NCI-H2171 (cell line): ENCODE measurements around the gene STK10.

Source experiments
- DNase-seq: peaks from one replicate; lab custom pipeline; 2025; lab: John Stamatoyannopoulos, UW

Gene STK10

GRCh38 chr5:172089298-172090117, 98.5 kb downstream of the STK10 start:
- no peak for DNase-seq

- no peak for DNase-seq
Observed at GRCh38 chr5:172088801-172089200, 99.2 kb downstream of the STK10 start.

GRCh38 chr5:172086194-172086975, 101.6 kb downstream of the STK10 start:
- no peak for DNase-seq

GRCh38 chr5:172085738-172086137, 102.3 kb downstream of the STK10 start:
- no peak for DNase-seq

- DNase-seq: no peak
Observed at GRCh38 chr5:172082180-172082579, 105.8 kb downstream of the STK10 start.

GRCh38 chr5:172079876-172080275, 108.1 kb downstream of the STK10 start:
- no peak for DNase-seq

- no peak for DNase-seq
Observed at GRCh38 chr5:172078726-172079345, 109.2 kb downstream of the STK10 start.

GRCh38 chr5:172077664-172078425, 110.2 kb downstream of the STK10 start:
- DNase-seq: no peak

GRCh38 chr5:172076761-172077244, 111.2 kb downstream of the STK10 start:
- no peak for DNase-seq

- no peak for DNase-seq
Observed at GRCh38 chr5:172075656-172076055, 112.4 kb downstream of the STK10 start.

- DNase-seq: no peak
Observed at GRCh38 chr5:172074896-172075295, 113.1 kb downstream of the STK10 start.

GRCh38 chr5:172071309-172071875, 116.6 kb downstream of the STK10 start:
- no peak for DNase-seq

- no peak for DNase-seq
Observed at GRCh38 chr5:172065431-172066065, 122.5 kb downstream of the STK10 start.

GRCh38 chr5:172064766-172065165, 123.3 kb downstream of the STK10 start:
- no peak for DNase-seq

- no peak for DNase-seq
Observed at GRCh38 chr5:172064358-172064757, 123.7 kb downstream of the STK10 start.

- DNase-seq: no peak
Observed at GRCh38 chr5:172063463-172064235, 124.4 kb downstream of the STK10 start.

- DNase-seq: no peak
Observed at GRCh38 chr5:172059661-172060100, 128.3 kb downstream of the STK10 start.

- no peak for DNase-seq
Observed at GRCh38 chr5:172058088-172058487, 129.9 kb downstream of the STK10 start.

- DNase-seq: no peak
Observed at GRCh38 chr5:172055996-172056395, 132.0 kb downstream of the STK10 start.

GRCh38 chr5:172055421-172055820, 132.6 kb downstream of the STK10 start:
- no peak for DNase-seq
